RCC 7860 (cell line): ENCODE data around the gene TEX29.

Experiments
- DNase-seq: peaks from one replicate; pipeline ENCODE4 v3.0.0-alpha.2; 2015; ENCODE audit warnings: low spot score
- FAIRE-seq: peaks from 2 replicates; lab custom pipeline; 2012; peaks lifted over from hg19 to GRCh38; lab: Jason Lieb, UNC

The TEX29 gene

DNA sequence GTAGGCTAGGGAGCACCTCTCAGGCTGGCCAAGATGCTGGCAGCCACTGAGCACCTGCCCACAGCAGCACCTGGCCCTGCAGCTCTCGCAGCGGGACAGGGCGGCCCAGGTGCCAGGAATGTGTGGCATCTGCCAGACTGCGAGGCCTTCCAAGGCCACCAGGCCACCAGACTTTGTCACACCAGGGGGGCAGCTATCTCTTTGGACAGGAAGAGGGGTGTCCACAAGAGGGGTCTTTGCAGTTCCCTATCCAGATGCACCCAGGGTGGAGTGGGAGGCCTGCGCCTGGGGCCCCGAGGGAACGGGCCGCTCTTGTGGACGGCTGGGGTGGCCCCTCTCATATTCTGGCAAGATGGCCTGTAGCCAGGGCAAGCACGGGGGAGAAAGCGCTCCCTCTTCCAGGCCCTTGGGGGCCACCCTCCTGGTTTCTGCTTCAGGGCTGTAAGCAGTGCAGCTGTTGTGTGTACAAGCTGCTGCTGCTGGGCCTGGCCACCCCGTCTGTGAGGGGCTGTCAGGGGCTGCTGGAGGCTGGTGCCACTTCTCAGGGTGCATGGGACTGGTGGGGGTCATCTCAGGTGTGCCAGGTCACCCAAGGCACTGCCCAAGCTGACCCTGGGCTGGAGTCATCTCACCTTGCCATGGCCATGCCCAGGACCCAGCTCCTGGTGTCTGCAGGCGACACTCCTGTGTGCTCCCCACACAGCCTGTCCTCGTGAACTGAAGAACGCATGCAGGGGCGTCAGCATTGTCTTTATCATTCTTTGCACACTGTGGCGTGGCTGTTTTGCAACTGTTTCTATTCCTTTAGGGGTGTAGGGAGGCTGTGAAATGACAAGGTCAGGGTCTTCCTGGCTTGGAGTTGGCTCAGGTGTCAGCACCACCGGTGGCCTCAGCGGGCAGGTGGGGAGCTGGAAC is 1.8 kb downstream of the TEX29 start:
- FAIRE-seq (no peak), DNase-seq (no peak)

DNA sequence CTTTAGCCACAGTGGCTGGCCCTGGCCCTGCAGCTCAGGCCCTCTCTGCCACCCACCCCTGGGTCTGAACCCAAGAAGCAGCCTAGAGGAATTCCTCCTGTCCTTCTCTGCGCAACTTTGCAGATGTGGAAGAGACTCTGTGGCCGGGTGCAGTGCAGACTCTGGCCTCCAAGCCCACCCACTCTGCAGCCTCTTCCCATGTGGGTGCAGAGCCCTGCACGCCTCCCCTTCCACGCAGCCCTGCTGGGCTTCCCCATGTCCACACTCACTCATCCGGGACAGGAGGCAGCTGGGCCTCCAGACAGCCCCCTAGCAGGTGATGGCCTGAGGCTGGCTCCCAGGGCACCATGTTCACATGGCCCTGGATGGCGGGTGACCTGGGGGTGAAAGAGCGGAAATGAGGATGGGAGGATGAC is 2.5 kb downstream of the TEX29 start:
- no peak for DNase-seq

DNA sequence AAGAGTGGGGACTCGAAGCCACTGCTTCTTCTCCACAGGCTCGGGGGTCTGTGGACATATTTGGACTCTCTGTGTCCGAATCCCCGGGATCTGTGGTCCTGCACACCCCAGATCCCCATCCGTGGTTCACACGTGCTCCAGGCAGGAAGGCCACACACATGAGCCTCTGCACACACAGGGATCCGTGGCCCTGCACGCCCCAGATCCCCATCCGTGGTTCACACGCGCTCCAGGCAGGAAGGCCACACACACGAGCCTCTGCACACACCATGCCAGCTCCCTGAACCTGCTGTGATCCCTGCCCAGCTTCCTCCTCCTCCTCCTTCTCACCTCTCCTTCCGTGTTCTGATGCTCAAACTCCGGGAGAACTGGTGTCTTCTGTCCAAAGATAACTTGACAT is 3.1 kb downstream of the TEX29 start:
- no peak for DNase-seq
- FAIRE-seq: no peak

More for the DNA sequence above, 2.5 kb downstream of the TEX29 start:
- no peak for FAIRE-seq

DNA sequence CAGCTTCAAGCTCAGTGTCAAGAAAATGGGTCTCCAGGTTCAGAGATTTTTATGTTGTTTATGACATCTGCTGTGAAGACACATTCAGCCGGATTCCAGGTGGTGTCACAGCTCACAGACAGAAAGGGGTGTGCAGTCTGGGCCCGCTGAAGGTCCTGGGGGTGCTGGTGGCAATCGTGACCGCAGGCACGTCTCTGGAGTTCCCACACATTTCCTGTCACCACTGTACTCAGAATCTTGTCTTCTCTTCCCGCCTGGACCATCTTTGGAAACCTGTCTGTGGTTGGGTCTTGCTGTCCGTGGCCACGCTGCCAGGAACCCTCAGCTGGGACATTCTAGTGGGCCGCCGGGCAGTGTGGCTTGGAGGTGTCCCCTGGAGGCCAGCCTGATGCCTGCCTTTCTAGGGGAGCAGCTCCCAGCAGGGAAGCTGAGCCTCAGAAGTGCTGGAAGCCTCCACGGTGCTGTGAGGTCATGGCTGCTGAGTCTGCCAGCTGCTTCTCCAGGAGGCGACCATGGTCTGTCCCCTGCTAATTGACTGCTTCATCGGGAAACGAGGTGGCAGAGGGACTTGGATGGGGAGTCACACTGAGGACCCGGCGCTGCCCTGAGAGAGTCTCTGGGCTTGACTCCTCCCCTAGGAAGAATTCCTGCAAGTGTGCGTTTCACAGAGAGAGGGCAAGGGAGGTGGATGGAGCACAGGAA is 3.7 kb downstream of the TEX29 start:
- FAIRE-seq: no peak

DNA sequence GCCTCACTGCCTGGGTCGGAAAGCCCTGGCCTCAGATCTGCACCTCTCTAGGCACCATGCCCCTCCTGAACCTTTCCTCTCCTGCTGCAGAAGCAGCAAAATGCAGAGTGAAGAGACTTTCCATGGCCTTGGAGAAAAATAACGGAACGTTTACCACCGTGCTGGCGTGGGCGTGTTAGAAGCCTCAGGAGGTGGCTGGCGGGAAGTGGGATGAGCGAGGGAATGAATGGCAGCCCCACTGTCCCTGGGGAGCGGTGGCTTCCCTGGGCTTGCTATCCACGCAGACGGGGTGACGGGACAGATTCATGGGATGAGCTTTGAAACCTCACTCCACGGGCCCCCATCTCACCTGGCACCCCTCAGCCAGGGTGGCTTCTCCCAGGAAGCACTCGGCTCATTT is 4.3 kb downstream of the TEX29 start:
- FAIRE-seq: no peak
- no peak for DNase-seq

More for the DNA sequence above, 3.7 kb downstream of the TEX29 start:
- no peak for DNase-seq

DNA sequence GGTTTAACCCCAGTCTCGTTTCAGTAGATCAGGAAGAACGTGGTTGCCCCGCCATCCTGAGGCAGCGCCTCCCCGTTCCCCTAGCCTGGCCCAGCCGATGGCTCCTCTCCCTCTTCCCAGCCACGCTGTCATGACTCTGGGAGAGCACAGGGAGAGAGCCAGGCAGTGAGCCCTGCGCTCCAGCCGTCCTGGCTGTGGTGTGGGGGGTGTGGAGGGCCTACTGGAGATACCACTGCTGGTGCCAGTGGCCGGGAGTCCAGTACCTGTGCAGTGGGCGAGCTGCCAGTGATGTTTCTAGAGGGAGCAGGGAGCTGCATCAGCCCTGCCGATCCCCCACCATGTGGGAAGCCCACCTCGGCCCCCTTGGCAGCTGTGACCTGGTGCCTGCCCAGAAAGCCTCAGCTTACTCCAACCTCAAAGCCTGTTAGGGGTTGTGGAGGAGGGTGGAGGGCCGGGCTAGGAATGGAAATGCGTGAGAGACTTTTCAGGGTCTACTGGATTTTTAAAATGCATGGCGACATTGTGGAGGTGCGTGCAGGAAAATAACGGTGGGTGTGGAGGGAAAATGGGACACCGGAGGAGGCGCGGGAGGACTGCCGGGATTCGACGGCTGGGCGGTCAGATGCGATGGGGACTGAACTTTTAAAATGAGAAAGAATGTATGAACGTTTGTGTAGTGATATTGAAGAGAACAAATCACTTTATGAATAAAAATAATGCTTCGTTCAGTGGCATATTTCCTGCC is 4.9 kb downstream of the TEX29 start:
- DNase-seq (no peak), FAIRE-seq (no peak)

DNA sequence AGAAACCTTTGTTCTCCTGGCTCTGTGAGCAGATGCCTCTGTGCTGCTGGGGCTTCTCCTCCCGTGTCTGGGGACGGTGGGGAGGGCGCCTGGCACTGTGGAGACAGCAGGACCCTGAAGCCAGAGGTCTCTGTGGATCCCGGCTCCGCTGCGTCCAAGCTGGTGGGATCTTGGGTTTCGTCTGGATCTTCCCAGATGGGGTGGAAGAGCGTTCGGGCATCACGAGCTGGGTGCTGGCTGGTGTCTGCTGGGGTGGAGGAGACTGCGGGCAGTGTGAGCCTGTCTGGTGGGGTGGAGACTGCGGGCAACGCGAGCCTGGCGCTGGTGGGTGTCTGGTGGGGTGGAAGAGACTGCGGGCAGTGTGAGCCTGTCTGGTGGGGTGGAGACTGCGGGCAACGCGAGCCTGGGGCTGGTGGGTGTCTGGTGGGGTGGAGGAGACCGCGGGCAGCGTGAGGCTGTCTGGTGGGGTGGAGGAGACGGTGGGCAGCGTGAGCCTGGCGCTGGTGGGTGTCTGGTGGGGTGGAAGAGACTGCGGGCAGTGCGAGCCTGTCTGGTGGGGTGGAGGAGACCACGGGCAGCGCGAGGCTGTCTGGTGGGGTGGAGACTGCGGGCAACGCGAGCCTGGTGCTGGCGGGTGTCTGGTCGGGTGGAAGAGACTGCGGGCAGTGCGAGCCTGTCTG is 5.6 kb downstream of the TEX29 start:
- FAIRE-seq: no peak
- no peak for DNase-seq

DNA sequence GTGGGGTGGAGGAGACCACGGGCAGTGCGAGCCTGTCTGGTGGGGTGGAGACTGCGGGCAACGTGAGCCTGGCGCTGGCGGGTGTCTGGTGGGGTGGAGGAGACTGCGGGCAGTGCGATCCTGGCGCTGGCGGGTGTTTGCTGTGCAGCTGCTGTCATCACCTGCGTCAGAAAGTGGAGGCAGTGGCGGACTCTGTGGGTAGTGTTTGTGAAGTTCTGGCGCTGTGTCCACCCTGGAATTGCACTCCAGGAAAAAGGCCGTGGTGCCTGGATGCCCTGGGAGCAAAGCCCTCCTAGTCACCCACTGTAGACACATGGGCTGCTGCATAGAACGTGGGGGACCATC is 6.2 kb downstream of the TEX29 start:
- FAIRE-seq: no peak

DNA sequence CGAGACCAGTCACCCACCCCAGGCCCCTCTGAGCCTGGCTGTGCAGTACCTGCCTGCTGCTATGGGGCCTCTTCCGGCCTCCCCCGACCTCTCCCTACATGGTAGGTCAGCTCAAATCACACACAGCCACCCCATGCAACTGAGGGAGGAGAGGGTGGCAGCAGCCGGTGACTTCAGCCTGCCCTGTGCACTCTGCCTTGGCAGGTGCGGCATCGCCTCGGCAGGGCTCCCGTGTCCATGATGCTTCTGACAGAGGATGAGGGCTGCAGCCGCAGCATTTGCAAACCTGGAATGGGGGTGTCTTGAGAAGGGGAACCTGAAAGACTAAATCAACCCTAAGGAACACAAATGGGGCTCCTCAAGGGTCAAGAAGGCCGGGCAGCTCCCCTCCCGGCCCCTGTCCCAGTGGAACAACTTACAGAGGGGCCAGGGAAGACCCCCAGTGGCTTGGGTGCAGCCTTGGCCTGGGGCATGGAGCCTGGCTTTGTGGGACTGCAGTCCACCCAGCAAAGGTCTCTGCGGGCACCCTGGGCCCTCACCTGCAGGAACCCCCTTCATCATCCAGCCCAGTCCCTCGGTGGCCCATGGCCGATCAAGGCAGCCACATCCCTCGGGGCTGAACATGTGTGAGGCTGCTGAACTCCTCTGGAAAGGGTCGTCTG is 6.7 kb downstream of the TEX29 start:
- DNase-seq: no peak
- FAIRE-seq: no peak

More for the DNA sequence above, 6.2 kb downstream of the TEX29 start:
- no peak for DNase-seq

DNA sequence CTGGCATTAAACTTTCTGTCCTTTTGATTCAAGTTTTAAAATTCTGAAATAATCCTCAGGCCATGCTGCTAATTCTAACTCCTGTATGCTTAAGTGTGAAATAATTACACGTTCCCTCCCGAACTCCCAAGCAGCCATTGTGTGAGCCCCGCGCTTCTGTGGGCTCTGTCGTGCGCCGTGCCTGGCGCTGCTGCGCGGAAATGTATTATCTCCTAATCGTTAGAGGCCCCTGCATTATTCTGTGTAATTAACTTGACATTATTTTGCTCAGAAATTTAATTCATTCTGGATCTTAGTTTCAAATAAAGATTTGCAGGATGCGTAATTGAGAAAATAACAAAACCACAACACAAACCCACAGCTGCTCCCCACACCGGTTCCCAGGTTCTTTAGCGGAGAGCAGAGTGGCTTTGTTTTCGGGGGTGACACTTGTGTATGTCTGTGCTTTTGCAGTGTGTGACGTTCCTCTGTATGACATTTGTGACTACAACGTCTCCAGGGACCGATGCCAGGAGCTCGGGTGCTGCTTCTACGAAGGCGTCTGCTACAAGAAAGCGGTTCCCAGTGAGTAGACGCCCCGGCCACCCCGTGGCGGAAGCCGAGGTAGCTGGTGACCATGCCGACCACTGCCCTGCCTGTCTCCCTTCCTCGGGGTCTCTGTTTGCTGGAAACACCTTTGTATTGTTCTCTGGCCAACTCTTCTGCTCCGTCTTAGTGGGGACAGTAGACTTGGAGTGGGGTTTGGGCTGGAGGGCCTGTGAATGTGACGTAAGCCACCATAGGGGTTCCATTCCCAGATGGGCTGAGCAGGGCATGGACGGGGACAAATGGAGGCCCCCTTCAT is 7.5 kb downstream of the TEX29 start:
- DNase-seq: no peak
- FAIRE-seq: no peak

DNA sequence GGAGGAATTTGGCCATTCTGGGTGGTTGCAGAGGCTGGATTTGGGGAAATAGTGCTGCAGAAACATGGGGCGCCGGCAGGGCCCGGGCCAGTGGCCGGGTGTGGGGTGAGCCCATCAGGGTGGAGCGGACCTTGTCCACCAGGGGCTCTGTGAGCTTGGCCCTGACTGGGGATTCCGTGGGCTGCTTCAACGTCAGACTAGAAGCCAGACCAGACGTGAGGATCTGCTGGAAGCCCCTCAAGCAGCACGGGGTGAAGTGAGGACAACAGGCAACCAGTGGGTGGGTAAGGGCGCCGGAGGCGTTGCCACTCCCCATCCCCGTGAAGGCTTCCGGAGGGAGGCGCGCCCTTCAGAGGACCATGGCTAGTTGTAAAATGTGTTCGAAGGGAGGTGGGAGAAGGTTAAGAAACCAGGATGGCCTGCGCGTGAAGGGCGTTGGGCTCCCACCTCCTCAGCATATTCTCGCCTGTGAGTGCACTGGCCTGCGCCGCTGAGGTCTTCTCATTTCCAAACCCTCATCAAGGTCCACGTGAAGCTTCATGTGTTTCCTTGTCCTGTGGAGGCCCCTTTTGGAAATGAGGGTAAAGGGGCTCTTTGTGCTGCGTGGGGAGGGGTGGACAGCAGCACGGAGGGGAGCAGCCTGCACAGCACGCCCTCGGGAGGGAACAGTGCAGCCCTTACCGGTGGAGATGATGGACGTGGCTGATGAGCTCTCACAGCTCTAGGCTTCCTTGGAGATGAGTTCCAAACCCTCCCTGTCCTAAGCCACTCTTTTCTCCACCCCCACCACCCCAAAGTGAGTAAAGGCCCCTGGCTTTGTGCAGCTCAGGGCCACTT is 8.3 kb downstream of the TEX29 start:
- FAIRE-seq (no peak), DNase-seq (no peak)

DNA sequence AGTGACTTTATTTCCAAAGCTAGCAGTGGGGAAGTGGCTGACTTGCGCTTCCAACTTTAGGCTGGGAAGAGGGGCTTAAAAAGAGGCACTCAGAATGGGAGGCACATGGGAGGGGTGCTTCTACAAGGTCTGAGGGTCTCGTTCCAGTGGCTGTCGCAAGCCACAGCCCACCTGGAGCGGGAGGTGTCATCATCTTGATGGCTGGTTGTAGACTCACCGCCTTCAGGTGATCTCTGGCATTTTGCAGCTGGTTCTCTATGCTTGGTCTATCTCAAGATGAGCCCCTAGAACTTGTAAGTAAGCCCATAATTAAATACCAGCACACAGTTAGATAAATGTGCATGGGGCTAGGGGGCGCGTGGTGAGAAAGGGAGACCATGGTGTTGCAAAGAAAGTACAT is 9.2 kb downstream of the TEX29 start:
- FAIRE-seq (no peak), DNase-seq (no peak)

DNA sequence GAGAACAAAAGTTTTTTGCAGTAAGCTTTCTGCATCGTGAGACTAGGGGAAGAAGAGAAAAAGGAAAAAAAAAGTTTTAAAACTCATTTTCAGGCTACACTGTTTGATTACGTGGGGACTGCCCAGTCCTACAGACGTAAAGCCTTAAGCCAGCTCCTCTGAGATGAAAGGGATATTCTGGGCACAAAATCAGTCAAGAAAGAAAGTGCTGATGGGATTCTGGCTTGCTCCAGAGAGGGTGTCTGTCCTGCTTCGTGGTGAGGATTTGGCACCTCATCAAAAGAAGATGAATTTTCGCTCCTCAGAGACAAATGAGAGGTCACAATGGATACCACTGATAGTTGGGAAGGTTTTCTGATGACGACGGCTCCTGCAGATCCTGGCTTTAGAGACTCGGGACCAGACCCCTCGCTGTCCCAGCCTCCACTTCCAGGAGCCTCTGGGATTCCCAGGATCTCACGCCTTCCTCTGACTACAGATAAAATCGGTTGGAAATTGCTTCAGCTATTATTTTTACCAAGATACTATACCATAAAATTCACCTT is 9.7 kb downstream of the TEX29 start:
- FAIRE-seq (no peak), DNase-seq (no peak)

DNA sequence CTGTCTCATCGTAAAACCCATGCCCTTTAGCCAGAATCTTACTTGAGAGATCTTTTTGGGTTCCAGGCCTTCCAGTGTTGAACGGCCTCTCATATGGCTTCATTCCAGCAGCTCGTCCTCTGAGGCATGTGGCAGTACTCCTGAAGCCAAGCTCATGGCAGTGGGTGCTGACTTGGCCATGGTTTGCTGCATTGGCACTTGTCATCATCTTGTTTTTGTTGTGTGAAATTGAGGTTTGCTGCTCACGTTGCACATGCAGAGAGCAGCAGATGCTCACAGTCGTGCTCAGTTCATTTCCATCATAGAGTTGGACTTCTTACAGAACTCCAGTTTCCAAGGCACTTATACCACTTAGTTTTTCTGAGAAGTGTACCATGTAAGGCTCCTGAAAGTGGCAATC is 14.9 kb downstream of the TEX29 start:
- DNase-seq: no peak
- FAIRE-seq: no peak

DNA sequence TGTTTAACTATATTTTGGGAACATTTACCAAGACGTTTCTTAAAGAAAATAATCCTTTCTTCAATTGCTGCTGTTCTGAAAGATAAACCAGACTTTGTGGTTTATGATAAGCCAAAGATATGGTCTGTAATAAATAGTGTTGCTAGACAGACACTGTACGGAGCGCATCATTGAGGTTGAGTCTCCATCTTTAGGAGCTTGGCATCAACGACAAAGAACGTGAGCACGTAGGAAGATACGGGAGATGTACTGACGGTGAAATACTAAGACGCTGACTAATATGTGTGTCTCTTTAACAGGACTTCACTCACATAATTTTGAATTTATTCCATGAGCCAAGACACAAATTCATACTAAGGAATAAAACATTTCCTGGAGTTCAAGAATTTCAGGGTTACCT is 16.2 kb downstream of the TEX29 start:
- DNase-seq (no peak), FAIRE-seq (no peak)

DNA sequence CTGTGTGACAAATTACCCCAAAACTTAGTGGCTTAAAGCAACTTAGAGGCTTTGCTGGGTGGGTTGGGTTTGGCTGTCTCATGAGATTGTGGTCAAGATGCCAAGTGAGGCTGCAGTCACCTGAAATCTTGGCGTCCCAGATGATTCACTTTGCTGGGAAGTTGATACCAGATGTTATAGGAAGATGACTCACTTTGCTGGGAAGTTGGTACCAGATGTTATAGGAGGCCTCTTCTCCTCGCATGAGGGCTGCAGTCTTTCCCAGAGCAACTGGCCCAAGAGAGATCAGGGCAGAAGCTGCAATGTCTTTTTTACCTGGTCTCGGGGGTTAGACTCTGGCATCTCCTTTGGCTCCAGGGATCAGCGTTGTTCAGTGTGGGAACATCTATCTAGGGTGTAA is 16.8 kb downstream of the TEX29 start:
- no peak for FAIRE-seq
- DNase-seq: no peak

DNA sequence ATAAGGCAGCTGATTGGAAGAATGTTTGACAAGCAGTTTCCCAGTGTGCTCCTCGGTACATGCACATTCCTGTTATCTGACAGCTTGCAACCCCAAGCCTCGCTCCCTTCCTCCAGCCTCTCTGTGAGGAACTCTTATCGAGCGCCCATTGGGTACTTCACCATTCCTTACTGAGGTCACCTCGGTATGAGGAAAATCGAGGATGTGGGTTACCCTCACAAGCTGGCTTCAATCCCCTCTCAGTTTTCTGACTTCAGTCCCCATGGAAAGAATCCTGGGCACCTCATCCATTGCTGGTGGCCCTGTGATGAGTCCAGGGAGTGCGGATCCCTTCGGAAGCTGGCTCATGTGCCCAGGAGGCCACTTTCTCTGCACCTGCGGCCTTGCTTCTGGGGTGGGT is 17.3 kb downstream of the TEX29 start:
- DNase-seq (no peak), FAIRE-seq (no peak)

DNA sequence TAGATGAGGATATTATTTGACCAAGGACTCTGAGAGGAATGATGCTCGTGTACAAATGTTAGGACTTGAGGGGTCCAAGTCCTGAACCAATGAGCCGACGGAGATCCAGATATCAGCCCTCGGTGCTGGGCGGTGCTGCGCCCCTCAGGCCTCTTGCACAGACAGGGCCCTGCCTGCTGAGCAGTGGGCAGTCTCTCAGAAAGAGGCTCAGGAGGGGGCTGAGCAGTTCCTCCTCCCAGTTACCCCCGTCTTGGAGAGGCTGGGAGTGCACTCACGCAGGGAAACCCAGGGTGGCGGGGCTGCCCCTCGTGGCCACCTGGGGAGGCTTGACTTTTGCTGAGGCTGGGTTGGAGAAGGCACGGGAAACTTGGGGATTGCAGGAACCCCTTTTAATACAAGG is 18.4 kb downstream of the TEX29 start:
- FAIRE-seq: no peak
- DNase-seq: no peak
